ENCODE results near the gene ZNF677.
"Not testable (repeated sequence)": the region's sequence is repeated elsewhere in the genome, so short reads cannot be mapped to it uniquely, and the experiment has no call there.

ZNF677 gene

DNA sequence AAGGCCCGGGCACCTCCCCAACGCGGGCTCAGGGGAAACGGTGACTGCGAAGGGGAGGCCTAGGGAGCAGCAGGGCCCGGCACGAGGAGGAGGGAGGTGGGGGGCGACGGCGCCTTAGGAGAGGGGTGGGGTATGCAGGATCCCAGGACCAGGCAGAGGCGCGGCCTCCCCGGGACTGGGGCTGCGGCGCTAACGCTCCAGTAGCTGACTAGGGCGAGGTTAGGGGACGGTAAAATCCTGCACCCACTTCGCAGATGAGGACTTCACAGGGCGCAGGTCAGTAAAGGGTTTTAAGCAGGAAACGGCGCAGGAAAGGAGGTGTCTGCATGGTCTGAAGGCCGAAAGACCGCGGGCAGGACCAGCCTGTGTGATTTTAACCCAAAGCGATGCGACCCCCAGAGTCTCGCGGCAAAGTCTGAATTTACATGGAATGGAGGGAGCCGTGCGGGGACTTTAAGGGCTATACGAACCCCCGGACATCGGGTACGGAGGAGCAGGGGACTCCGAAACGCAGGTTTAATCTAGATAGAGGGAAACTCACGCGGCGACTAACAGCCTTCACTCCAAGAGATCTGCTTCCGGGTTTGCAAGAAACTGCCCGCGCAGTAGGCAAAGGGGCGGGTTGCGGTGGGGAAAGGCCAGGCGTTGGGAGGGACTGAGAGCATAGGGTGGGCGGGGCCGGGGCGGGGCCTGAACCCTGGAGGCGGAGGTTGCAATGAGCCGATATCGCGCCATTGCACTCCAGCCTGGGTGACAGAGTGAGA, 61.7 kb downstream of the ZNF677 start, which contains the start of gene ZNF665:
Gene ZNF665, minus strand, starts transcription at position 588 of the 764 bp plus-strand sequence. CDS start 10,460 bp downstream, outside the sequence.
- peak; percentile 83 for DNase-seq

DNA sequence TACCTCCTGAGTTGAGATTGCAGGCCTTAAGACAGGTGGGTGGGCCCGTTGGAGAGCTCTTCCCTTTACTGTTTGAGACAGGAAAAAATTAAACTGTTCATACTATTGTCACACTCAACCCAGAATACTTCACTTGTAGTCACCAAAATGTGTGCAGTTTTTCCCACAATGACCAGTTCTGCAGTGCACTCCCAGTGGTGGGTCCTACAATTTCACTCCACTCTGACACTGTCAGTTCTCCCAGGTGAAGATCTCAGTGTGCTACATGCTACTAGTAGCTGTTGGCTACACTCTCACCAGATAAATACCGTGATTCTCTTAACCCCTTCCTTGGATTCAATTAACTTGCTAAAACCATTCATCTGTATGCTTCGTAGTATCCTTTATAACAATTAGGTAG, 64.4 kb downstream of the ZNF677 start:
- DNase-seq: no peak

DNA sequence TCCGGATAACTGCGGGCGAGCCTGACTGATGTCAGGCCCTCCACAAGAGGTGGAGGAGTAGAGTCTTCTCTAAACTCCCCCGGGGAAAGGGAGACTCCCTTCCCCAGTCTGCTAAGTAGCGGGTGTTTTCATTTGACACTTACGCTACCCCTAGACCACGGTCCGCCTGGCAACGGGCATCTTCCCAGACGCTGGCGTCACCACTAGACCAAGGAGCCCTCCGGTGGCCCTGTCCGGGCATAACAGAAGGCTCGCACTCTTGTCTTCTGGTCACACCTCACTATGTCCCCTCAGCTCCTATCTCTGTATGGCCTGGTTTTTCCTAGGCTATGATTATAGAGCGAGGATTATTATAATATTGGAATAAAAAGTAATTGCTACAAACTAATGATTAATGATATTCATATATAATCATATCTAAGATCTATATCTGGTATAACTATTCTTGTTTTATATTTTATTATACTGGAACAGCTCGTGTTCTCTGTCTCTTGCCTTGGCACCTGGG, 64.9 kb downstream of the ZNF677 start:
- not testable (repeated sequence) for DNase-seq
